IPS-18c (cell line): Measurements from ENCODE around the gene NKX2-8.

Source experiments
- H3K4me3 ChIP-seq: 2 replicates; pipeline ENCODE4 v1.7.0; 2013; ENCODE audit warnings: low read depth, mild to moderate bottlenecking, low read length, moderate library complexity; ENCODE audit not compliant: insufficient read depth
- H3K9me3 ChIP-seq: one replicate; pipeline ENCODE4 v1.6.1; 2013; ENCODE audit warnings: mild to moderate bottlenecking, low read length, moderate library complexity; ENCODE audit not compliant: control insufficient read depth, insufficient read depth

Gene NKX2-8

DNA sequence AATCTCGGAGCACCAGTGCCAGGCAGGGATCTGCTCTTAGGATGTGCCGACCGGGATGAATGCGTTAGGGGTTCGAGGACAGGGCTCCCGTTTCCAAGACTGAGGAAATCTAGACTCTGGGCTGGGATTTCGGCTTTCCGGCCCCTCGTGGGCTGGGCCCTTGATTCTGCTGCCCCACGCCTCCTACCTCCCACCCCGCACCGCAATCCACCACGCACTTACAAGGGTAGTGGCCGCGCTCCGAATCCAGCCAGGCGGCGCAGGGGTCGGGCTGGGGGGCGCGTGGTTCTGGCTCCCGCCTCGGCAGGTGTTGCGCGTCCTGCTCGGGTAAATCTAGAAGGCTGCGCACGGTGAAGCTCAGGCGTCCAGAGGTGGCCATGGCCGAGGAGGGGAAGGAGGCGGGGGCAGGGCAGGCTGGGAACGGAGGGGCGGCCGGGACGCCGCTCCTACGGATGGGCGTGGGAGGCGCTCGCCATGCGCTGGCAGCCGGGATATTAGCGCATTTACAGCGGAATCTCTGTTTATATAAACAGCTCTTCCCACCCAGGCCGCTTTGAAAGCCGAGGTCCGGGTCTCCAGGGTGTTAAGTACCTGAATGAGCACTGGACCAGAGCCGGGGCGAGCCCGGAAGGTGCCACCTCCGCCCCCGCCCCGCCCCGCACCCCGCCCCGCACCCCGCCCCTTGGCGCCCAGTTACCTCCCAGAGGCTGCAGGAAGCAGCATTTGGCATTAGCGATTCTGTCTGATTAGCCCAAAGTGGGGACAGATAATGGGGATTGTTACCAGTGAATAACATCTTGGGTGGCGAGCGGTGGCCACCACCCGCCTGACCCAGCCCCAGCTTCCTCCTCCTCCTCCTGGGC lies at the start of gene NKX2-8:
Gene NKX2-8 (minus strand): TSS at position 604 of the 863 bp plus-strand sequence. CDS start 225 bp downstream, at position 379.
- Histone ChIP-seq H3K9me3 (peaks cover 2% of the 10 kb centered on the region), H3K4me3 (peak within 1 kb of the TSS; percentile 44)

- Histone ChIP-seq H3K4me3 (no peak overlapping the region), H3K9me3 (no peaks in the 10 kb centered on the region)
Measured at GRCh38 chr14:36627981-36628380, 45.6 kb upstream of the NKX2-8 start.

DNA sequence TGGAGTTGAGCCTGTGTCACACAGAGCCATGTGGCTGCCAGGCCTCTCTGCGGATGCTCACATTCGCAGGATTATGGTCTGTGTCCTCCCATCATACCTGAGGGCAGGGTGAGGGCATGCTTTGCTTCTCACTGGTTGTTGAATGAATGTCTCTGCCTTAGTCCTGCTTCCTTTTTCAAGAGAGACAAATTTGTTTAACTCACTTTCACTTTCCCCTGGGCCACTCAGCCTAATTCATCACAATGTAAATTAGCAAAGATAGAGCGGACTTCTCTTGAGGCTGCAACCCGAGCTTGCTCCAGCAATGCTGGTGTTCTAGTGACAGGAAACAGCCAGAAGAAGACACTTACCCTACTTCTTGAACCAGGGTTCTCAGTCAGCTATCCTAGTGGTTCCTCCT lies 43.7 kb upstream of the NKX2-8 start:
- no peak overlapping the region for H3K4me3 ChIP-seq
- no peaks in the 10 kb centered on the region for H3K9me3 ChIP-seq

- Histone ChIP-seq H3K4me3 (no peak overlapping the region), H3K9me3 (no peaks in the 10 kb centered on the region)
Measured at GRCh38 chr14:36625436-36625835, 43.0 kb upstream of the NKX2-8 start.

GRCh38 chr14:36625014-36625413 lies 42.6 kb upstream of the NKX2-8 start:
- no peak overlapping the region for H3K4me3 ChIP-seq
- no peaks in the 10 kb centered on the region for H3K9me3 ChIP-seq

DNA sequence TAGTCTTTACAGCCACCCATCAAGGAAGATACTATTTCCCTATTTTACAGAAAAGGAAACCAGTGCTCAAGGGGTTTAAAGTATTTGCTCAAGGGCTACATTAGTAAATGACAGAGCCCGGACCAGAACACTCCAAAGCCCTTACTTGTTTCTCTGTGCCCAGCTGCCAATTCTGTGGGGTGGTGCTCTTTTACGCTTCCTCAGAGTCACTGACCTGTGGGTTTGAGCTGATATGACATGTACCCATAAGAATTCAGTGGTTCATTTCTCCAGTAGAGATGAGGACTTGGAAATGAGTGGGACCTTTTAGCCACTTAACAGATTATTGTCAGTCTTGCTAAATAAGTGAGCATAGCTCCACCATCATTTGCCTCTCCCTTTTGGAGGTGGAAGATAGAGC lies 37.4 kb upstream of the NKX2-8 start:
- H3K9me3 ChIP-seq, result no peaks in the 10 kb centered on the region
- no peak overlapping the region for H3K4me3 ChIP-seq

DNA sequence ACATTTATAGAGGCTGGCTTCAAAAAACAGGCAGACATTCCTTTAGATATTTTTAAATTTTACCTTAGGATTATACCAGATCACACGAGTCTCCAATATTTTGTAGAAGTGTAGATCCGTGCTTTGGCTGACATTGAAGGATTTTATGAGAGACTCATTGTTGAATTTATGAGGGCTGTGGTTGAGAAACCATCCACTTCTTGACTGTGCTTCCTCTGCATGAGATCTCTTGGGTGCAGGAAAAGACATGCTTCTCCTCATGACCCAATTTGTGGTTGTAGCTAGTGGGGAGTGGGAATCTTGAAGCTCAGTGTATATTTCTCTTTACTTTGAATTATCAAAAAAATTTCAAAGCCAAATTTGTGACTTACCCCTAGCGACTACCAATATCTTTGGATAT lies 36.7 kb upstream of the NKX2-8 start:
- Histone ChIP-seq H3K9me3 (no peaks in the 10 kb centered on the region), H3K4me3 (no peak overlapping the region)

GRCh38 chr14:36618641-36619040 lies 36.2 kb upstream of the NKX2-8 start:
- Histone ChIP-seq H3K4me3 (no peak overlapping the region), H3K9me3 (no peaks in the 10 kb centered on the region)

DNA sequence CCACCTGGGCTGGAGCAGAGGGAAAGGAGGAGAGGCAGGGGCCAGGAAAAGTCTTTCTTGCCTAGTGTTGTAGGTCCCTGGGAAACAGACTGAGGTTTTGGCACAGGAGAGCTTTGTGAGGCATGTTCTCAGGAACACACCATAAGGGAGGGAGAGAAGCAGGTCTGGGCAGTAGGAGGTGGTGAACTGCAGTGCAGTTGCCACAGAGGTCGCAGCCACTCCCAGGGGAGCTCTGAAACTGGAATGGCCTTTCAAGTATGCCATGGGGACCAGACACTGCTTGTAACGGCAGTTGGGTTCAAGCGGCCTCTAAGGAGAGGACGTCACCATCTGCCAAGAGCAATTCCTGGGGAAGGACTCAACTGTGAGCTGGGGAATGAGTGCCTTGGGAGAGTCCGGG lies 35.4 kb upstream of the NKX2-8 start:
- H3K4me3 ChIP-seq, result no peak overlapping the region
- H3K9me3 ChIP-seq, result no peaks in the 10 kb centered on the region

GRCh38 chr14:36605506-36605857 lies 23.1 kb upstream of the NKX2-8 start:
- no peaks in the 10 kb centered on the region for H3K9me3 ChIP-seq
- H3K4me3 ChIP-seq, result no peak overlapping the region

GRCh38 chr14:36604757-36605505 lies 22.5 kb upstream of the NKX2-8 start:
- no peak overlapping the region for H3K4me3 ChIP-seq
- H3K9me3 ChIP-seq, result no peaks in the 10 kb centered on the region

DNA sequence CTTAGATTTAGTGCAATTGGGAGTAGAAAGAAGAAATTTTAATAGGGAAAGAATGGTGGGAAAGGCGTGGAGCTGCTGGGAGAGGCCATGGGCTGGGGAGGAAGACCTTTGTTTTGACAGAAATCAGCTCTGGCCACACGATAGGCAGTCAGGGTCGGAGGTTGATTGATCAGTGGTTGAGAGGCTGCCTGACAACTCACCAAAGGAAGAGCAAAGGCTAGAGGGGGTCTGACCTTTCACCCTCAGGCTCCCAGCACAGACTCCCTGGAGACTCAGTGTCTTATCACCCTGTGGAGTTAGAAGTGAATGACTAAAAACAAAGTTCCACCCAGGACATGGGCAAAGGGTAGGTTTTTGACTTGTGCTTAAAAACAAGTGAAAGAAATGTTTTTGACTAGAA lies 18.0 kb upstream of the NKX2-8 start:
- Histone ChIP-seq H3K4me3 (no peak overlapping the region), H3K9me3 (no peaks in the 10 kb centered on the region)

DNA sequence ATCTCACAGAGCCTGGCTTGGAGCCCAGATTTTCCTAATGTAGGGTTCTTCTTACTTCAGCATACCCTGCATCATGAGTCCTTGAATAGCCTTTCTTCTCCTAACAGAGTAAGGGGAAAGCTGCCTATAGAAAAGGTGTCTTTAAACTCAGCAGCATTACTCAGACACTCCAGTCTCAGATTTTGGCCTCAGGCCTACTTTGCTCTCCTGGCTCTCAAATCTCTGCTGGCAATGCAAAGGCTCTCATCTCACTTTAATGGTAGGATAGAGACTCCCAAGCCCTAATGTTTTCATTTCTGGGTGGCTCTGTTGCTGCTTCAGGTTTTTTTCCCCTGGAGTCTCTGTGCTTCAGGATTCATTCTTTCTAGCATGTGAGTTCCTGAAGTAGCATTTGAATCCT lies 9.1 kb upstream of the NKX2-8 start:
- Histone ChIP-seq H3K9me3 (no peaks in the 10 kb centered on the region), H3K4me3 (no peak overlapping the region)

DNA sequence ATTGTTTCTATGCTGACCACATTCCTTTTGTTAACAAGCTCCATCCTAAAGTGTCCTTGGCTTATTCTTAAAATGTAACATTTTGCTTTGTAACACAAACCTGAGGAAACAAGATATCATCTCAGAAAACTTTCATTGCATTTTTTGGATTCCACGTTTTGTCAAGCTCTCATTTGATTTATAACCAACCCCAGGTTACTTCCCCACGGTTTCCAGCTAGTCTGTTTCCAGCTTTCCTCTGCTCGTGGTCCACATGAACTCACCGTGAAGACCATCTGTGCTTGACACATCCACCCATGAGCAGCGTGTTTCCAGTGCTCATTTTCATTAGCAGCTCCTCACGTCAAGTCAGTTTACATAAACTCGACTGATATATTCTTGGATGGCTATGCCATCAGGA lies 6.4 kb upstream of the NKX2-8 start:
- Histone ChIP-seq H3K4me3 (no peak overlapping the region), H3K9me3 (no peaks in the 10 kb centered on the region)

DNA sequence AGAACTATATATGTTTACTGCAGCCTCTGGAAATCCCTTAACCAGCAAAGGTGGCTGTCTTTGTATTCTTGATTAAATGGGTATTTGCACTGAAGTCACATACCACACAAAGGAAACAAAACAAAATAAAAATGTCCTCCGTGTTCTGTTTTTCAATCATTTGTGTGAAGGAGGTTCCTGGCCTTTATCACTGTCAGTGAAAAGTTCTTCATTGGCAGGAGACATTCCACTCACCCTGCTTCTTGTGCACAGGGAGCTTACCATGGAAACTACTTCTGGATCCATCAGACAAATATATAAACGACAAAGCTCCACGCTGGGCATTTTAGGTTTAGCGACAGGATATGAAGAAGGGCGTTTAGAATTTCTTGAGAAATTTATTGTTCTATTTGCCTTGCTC lies 5.7 kb upstream of the NKX2-8 start:
- Histone ChIP-seq H3K9me3 (no peaks in the 10 kb centered on the region), H3K4me3 (no peak overlapping the region)

DNA sequence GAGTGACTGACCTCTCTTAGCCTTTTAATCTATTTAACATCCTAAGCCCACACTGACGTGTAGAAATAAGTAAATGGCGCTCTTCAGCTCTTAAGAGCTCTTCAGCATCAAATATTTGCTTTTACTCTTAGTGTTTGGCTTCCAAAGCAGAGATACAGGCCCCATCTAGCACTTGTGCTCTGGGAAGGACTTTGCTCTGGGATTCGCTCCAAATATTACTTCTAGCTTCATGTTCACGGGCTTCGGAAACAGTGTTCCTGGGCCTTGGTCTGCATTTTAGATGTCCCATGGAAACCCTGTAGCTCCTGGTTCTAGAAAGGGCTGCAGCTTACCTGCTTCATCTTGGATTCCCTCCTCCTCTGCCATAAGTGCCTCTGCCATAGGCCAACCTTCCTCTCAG lies 2.7 kb upstream of the NKX2-8 start:
- H3K4me3 ChIP-seq, result no peak overlapping the region
- peaks cover 2% of the 10 kb centered on the region for H3K9me3 ChIP-seq

DNA sequence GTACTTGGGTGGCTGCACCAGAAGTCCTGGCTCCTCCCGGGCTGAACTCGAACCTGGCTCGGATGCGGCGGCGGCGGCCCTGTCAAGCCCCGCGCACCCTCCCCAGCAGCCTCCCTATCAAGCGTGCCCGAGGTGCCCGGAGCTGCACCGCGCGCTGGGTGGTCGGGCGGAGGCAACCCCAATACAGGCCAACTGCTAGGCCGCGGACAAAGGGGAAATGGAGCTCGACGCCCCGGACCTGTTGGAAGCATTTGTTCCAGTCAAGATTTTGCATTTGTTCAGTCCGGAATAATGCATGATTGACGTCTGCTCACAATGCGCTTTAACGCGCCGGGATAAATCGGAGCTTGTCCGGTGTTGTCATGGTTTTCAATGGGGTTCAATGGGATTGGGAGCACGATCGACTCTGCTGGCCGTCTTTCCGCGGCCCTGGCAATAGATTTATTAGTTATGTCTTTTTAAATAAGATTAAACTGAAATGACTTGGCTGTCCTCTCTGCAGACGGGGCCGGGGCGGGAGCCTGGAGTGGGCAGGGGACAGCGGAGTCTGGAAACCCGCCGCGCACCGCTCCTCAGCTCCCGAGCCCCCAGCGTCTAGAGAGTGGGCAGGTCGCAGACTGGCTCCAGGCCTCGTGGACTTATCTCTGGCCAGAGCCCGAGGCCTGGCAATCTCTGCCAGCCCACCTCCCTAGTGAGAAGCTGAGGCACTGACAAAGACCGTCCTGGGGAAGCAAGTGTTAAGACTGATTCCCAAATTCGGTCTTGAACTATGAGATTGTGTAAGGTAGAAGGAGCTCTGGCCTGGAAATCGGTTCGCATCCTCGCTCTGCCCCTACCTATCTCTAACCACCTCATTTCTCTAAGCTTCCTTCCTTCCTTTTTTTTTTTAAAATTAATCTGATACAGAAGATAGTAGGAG lies 1.7 kb upstream of the NKX2-8 start:
- peaks cover 2% of the 10 kb centered on the region for H3K9me3 ChIP-seq
- H3K4me3 ChIP-seq, result no peak overlapping the region
